Measurements from ENCODE around the gene C12orf60. TPM values are rescaled to one million over a fixed set of nuclear protein-coding genes. Genes with fewer than 3 reads are reported as not detected.

The C12orf60 gene
- total and polyA plus RNA-seq, 2 donors = 1.4 to 2.2 TPM

GRCh38 chr12:14871886-14872285, 68.4 kb downstream of the C12orf60 start:
- H3K27ac ChIP-seq (ENCODE audit: low read depth in 1 of 2, low read length in 1 of 2) = no peak overlapping the region
- H3K4me3 ChIP-seq (ENCODE audit: low read length in 2 of 2) = no peak overlapping the region
- H3K9me3 ChIP-seq (ENCODE audit: control insufficient read depth in 2 of 2, insufficient read depth in 1 of 2, low read length in 1 of 2) = peaks cover 0 to 18% of the 10 kb centered on the region in 2 donors
- H3K36me3 ChIP-seq (ENCODE audit: control insufficient read depth in 2 of 2, insufficient read depth in 2 of 2, low read length in 1 of 2) = no peaks in the 10 kb centered on the region
- 96% methylated on average over 1 of the region's 1 CpG for WGBS
- no peaks in the 10 kb centered on the region for H3K27me3 ChIP-seq (ENCODE audit: control insufficient read depth in 2 of 2, insufficient read depth in 1 of 2, low read length in 1 of 2)
- no peak for DNase-seq (ENCODE audit: low read depth in 6 of 9, low spot score in 9 of 9)
- H3K4me1 ChIP-seq (ENCODE audit: control insufficient read depth in 2 of 2, insufficient read depth in 2 of 2, low read length in 2 of 2) = no peaks in the 10 kb centered on the region

DNA sequence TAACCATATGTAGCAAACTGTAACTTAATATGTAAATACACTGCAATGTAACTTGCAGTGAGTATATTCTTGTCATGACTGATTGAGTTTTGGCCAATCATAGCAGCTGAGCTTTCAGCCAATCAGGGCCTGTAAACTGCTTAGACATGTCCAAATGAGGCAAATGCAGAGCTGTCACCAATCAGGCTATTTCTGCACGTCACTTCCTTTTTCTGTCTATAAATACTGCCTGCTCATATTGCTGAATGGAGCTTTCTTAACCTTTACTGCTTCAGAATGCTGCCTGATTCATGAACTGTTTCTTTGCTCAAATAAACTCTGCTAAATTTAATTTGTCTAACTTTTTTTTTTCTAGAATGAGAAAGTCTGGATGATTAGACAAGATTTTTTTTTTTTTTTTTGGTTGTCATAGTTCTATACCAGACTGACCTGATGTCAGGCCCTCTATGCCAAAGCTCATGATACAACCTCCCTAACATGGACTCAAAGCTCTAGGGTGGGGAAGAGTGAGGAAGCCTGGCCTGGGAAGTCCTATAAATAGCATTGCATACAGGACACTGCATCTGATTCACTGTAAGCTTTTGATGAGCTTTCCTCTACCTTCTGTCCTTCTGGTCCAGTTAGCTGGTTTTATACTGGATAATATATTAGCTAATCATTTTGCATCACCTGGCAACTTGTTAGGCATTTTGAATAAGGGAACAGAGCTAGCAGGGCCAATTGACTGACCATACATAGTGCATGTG, 70.1 kb downstream of the C12orf60 start:
- H3K27ac ChIP-seq (ENCODE audit: low read depth in 1 of 2, low read length in 1 of 2) = no peak overlapping the region
- no peak overlapping the region for H3K4me3 ChIP-seq (ENCODE audit: low read length in 2 of 2)
- WGBS = 90% methylated on average over 1 of the region's 1 CpG
- no peaks in the 10 kb centered on the region for H3K4me1 ChIP-seq (ENCODE audit: control insufficient read depth in 2 of 2, insufficient read depth in 2 of 2, low read length in 2 of 2)
- no peaks in the 10 kb centered on the region for H3K27me3 ChIP-seq (ENCODE audit: control insufficient read depth in 2 of 2, insufficient read depth in 1 of 2, low read length in 1 of 2)
- peaks cover 0 to 9% of the 10 kb centered on the region in 2 donors for H3K9me3 ChIP-seq (ENCODE audit: control insufficient read depth in 2 of 2, insufficient read depth in 1 of 2, low read length in 1 of 2)
- no peak for DNase-seq (ENCODE audit: low read depth in 6 of 9, low spot score in 9 of 9)
- H3K36me3 ChIP-seq (ENCODE audit: control insufficient read depth in 2 of 2, insufficient read depth in 2 of 2, low read length in 1 of 2) = no peaks in the 10 kb centered on the region

Other genes with a start within 250 kb of the C12orf60 start
- 9.5 TPM for gene PLBD1, start 235.8 kb upstream of the C12orf60 start, total RNA-seq
- 6.5 TPM for gene PLBD1, start 235.8 kb upstream of the C12orf60 start, polyA plus RNA-seq
- under 0.01 TPM for gene GUCY2C, start 107.1 kb upstream of the C12orf60 start, total RNA-seq
- 0.14 TPM for gene GUCY2C, start 107.1 kb upstream of the C12orf60 start, polyA plus RNA-seq
- 9.2 TPM for gene WBP11, start 192 bp upstream of the C12orf60 start, total RNA-seq
- 24.5 TPM for gene WBP11, start 192 bp upstream of the C12orf60 start, polyA plus RNA-seq
- gene SMCO3, start 10.5 kb downstream of the C12orf60 start, total RNA-seq = 0.05 TPM
- 0.09 TPM for gene SMCO3, start 10.5 kb downstream of the C12orf60 start, polyA plus RNA-seq
- gene ART4, start 39.9 kb downstream of the C12orf60 start, total RNA-seq = 0.38 TPM
- 0.16 TPM for gene ART4, start 39.9 kb downstream of the C12orf60 start, polyA plus RNA-seq
- 14.5 TPM for gene MGP, start 82.2 kb downstream of the C12orf60 start, total RNA-seq
- 149 TPM for gene MGP, start 82.2 kb downstream of the C12orf60 start, polyA plus RNA-seq
- 1.3 TPM for gene ERP27, start 134.9 kb downstream of the C12orf60 start, total RNA-seq
- gene ERP27, start 134.9 kb downstream of the C12orf60 start, polyA plus RNA-seq = 4.4 TPM
- gene ARHGDIB, start 157.9 kb downstream of the C12orf60 start, total RNA-seq = 1,161 TPM
- 820 TPM for gene ARHGDIB, start 157.9 kb downstream of the C12orf60 start, polyA plus RNA-seq
- gene PDE6H, start 169.4 kb downstream of the C12orf60 start, total RNA-seq = 0.19 TPM
- not detected for gene PDE6H, start 169.4 kb downstream of the C12orf60 start, polyA plus RNA-seq

Data from thymus (tissue), 11 donors.